Gastrocnemius medialis (tissue), 4 donors: ENCODE results near the gene USP12. TPM values are rescaled to one million over a fixed set of nuclear protein-coding genes. Genes with fewer than 3 reads are reported as not detected.

Experiments used
- ATAC-seq, 2 donors: fragments of 150-250 bp; one replicate each; pipeline ENCODE4 v1.9.1; 2016
- DNase-seq, 2 donors: peaks; one replicate each; pipeline ENCODE4 v3.0.0-alpha.2; 2019
- H3K27ac ChIP-seq, 4 donors: fragments of 200-600 bp; sonication (generic); 1 replicate in 1 of 4; 2 replicates in 3 of 4; pipeline ENCODE4 v1.5.1; 2016 to 2018; ENCODE audit warnings: mild to moderate bottlenecking in 2 of 4, moderate library complexity in 1 of 4
- H3K27me3 ChIP-seq, 3 donors: fragments of 200-600 bp; sonication (generic) in 2 of 3; 1 replicate in 1 of 3; 2 replicates in 2 of 3; pipeline versions ENCODE4 v1.5.1 to v1.6.0; 2016 to 2019; ENCODE audit warnings: mild to moderate bottlenecking in 1 of 3, moderate library complexity in 1 of 3
- H3K36me3 ChIP-seq, 2 donors: fragments of 200-600 bp; sonication (generic) in 1 of 2; one replicate each; pipeline ENCODE4 v1.5.1; 2017 to 2018
- H3K4me1 ChIP-seq, 2 donors: fragments of 200-600 bp; sonication (generic) in 1 of 2; one replicate each; pipeline ENCODE4 v1.5.1; 2016 to 2017; ENCODE audit warnings: mild to moderate bottlenecking in 2 of 2
- H3K4me3 ChIP-seq, 4 donors: fragments of 200-600 bp; sonication (generic) in 3 of 4; 1 replicate in 1 of 4; 2 replicates in 3 of 4; pipeline ENCODE4 v1.5.1; 2016 to 2019; ENCODE audit warnings: mild to moderate bottlenecking in 2 of 4
- H3K9me3 ChIP-seq, 3 donors: fragments of 200-600 bp; sonication (generic) in 2 of 3; 1 replicate in 1 of 3; 2 replicates in 2 of 3; pipeline ENCODE4 v1.5.1; 2016 to 2019
- POLR2A ChIP-seq, 2 donors: fragments of 450-650 bp; IDR thresholded peaks; one replicate each; pipeline ENCODE4 v1.6.1; 2017; ENCODE audit warnings: antibody characterized with exemption in 2 of 2, mild to moderate bottlenecking in 2 of 2, moderate library complexity in 2 of 2
- in situ Hi-C, 4 donors: fragments of 200-750 bp; cut with MboI; loops; one replicate each; pipeline versions ENCODE4 v1.15.0 to v1.8.0; 2017; ENCODE audit warnings: low sequenced_read_pairs in 4 of 4
- intact Hi-C: fragments of 100-400 bp; cut with DNase I; formaldehyde crosslinking; loops from one replicate; pipeline ENCODE4 v1.15.1; 2023; ENCODE audit warnings: low total_unique reads
- total RNA-seq, 4 donors: library from RNA; depleted of rRNA; stranded (reverse); fragments of >200 nt; gene quantifications; one replicate each; pipeline versions ENCODE4 v1.1.0 to v1.2.3, GENCODE V29; 2016
- TF ChIP-seq, protein P1 (sequence below), 5 experiments: fragments of 450-650 bp in 3 of 5; fragments of 200-600 bp in 2 of 5; sonication (generic) in 2 of 5; IDR thresholded peaks in 4 of 5; conservative IDR thresholded peaks in 1 of 5; 1 replicate in 4 of 5; 2 replicates in 1 of 5; pipeline ENCODE4 v1.5.1; 2016 to 2019; ENCODE audit warnings: antibody characterized with exemption in 5 of 5, mild to moderate bottlenecking in 3 of 5, moderate library complexity in 3 of 5

The USP12 gene
- total RNA-seq, 4 donors from 2014 or later, result 11.1 to 27.6 (median 13.1) TPM

DNA sequence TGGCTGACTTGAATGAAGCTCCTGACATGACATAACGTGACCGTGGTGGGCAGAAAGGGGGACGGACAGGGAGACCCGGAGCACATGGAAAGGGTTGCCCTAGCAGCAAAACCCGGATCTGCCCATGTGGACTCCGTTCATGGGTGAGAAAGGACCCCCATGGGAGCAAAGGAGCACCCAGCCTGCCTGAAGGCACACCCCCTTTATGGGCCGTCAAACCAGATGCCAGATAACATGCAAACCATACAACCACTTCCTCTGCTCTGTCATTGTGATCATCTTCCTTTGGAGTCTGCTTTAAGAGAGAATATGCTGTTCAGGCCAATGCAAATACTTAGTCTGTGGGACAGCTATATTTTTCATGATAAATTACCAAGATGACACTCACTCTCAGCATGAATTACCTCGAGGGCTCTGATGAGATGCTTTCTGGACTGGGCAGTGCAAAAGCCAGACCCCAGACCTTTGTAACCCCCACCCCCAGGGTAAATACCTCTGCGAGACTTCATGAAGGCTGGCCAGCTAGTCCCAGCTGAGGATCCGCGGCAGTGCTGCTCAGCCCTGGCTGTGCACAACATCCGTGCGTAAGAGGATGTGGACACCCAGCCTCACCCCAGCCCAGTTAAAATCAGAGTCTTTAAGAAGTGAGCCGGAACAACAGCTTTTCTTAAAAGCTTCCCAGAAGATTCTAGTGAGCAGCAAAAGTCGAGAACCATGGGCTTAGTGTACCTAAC is 126.6 kb downstream of the USP12 start:
- intact Hi-C loops (no loop called here), in situ Hi-C loops (no loop called here)
- no peak for ATAC-seq

DNA sequence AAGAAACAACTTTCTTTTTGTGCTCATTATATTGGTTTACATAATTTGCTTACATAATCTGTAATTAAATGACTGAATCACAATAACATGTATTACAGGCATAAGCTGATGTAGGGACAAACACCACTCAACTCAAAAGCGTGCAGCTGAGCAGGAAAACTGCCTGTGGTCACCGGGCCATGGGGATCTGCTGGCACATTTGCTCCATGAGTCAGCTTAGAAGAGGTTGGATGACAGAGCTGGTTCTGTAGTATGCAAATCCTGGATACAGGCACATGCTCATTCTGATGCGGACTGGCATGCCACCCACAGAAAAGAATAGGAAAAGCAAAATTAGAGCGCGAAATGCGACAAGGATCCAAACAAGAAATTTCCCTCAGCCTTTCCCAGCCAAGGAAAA is 128.6 kb downstream of the USP12 start:
- H3K27me3 ChIP-seq, result no peaks in the 10 kb centered on the region
- ATAC-seq (peak; percentile 41 to 54), DNase-seq (no peak)
- no peak overlapping the region for H3K4me3 ChIP-seq
- no peaks in the 10 kb centered on the region for H3K36me3 ChIP-seq
- in situ Hi-C loops (no loop called here), intact Hi-C loops (no loop called here)
- H3K27ac ChIP-seq, result no peak overlapping the region
- no peaks in the 10 kb centered on the region for H3K9me3 ChIP-seq
- TF ChIP-seq POLR2A (IDR thresholded peaks at IDR 0.05), result no peak
- TF ChIP-seq, protein P1, sequence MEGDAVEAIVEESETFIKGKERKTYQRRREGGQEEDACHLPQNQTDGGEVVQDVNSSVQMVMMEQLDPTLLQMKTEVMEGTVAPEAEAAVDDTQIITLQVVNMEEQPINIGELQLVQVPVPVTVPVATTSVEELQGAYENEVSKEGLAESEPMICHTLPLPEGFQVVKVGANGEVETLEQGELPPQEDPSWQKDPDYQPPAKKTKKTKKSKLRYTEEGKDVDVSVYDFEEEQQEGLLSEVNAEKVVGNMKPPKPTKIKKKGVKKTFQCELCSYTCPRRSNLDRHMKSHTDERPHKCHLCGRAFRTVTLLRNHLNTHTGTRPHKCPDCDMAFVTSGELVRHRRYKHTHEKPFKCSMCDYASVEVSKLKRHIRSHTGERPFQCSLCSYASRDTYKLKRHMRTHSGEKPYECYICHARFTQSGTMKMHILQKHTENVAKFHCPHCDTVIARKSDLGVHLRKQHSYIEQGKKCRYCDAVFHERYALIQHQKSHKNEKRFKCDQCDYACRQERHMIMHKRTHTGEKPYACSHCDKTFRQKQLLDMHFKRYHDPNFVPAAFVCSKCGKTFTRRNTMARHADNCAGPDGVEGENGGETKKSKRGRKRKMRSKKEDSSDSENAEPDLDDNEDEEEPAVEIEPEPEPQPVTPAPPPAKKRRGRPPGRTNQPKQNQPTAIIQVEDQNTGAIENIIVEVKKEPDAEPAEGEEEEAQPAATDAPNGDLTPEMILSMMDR (IDR thresholded peaks at IDR 0.05 in 4 of 5, conservative IDR thresholded peaks at IDR 0.05 in 1 of 5), result no peak
- H3K4me1 ChIP-seq, result no peaks in the 10 kb centered on the region

More for the DNA sequence above, 126.6 kb downstream of the USP12 start:
- DNase-seq, result no peak
- H3K27ac ChIP-seq, result no peak overlapping the region
- no peaks in the 10 kb centered on the region for H3K36me3 ChIP-seq
- H3K4me1 ChIP-seq, result no peaks in the 10 kb centered on the region
- H3K27me3 ChIP-seq, result no peaks in the 10 kb centered on the region
- TF ChIP-seq, protein P1 (IDR thresholded peaks at IDR 0.05 in 4 of 5, conservative IDR thresholded peaks at IDR 0.05 in 1 of 5), result no peak
- no peak for TF ChIP-seq POLR2A (IDR thresholded peaks at IDR 0.05)
- no peak overlapping the region for H3K4me3 ChIP-seq
- H3K9me3 ChIP-seq, result no peaks in the 10 kb centered on the region

DNA sequence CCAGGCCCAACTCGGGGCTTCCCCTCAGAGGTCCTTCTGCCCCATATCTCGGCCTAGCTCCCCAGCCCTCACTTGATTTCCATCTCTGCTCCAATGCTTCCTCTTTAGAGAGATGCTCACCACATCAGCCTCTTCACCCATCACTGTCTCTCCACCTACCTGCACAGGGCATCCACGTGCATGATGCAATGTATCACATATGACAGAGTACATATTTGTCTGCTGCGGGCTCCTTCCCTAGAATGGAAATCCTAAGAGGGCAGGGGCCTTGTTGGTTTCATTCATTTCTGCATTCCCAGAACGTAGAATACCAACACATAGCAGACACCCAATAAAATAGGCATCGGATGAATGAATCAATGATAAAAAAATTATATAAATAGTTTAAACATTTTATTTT is 130.3 kb downstream of the USP12 start:
- Histone ChIP-seq H3K9me3 (no peaks in the 10 kb centered on the region), H3K27ac (no peak overlapping the region), H3K4me1 (no peaks in the 10 kb centered on the region), H3K27me3 (peaks cover 0 to 5% (median 0%) of the 10 kb centered on the region in 3 donors), H3K36me3 (no peaks in the 10 kb centered on the region), H3K4me3 (no peak overlapping the region)
- DNase-seq (no peak), ATAC-seq (no peak)
- no peak for TF ChIP-seq POLR2A (IDR thresholded peaks at IDR 0.05)
- TF ChIP-seq, protein P1 (IDR thresholded peaks at IDR 0.05 in 4 of 5, conservative IDR thresholded peaks at IDR 0.05 in 1 of 5), result no peak
- in situ Hi-C loops, result no loop called here
- intact Hi-C loops, result no loop called here

DNA sequence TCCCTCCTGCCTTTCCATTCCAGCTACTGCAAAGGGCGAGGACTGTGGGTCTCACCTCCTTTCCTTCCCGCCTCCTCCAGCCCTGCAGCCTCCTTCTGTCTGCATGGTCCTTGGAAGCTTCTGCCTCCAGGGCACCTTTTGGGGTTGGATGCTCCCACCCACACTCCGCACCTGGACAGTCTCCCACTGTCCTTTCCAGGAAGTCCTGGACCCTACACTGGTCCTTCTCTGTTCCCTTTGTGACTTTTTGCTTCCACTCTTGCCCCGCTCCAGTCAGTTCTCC is 130.8 kb downstream of the USP12 start:
- in situ Hi-C loops (no loop called here), intact Hi-C loops (no loop called here)
- Histone ChIP-seq H3K36me3 (no peaks in the 10 kb centered on the region), H3K9me3 (no peaks in the 10 kb centered on the region), H3K4me1 (no peaks in the 10 kb centered on the region), H3K27ac (no peak overlapping the region), H3K4me3 (no peak overlapping the region), H3K27me3 (peaks cover 0 to 5% (median 0%) of the 10 kb centered on the region in 3 donors)
- no peak for TF ChIP-seq POLR2A (IDR thresholded peaks at IDR 0.05)
- TF ChIP-seq, protein P1 (IDR thresholded peaks at IDR 0.05 in 4 of 5, conservative IDR thresholded peaks at IDR 0.05 in 1 of 5), result no peak
- no peak for DNase-seq
- ATAC-seq, result no peak
